K562 (cell line): ENCODE data around the gene MAPK8IP1. TPM values are rescaled to one million over a fixed set of nuclear protein-coding genes. Genes with fewer than 3 reads are reported as not detected.

Experiments
- GABPA ChIP-seq: fragments of 200-800 bp; sonication (Bioruptor generic); conservative IDR thresholded peaks from 2 replicates; pipeline ENCODE4 v1.6.1; 2016; ENCODE audit warnings: low read depth, missing genetic modification characterization, missing compliant biosample characterization
- HEY1 ChIP-seq: fragments of 250-450 bp; sonication (Bioruptor Pico); IDR thresholded peaks from 2 replicates; pipeline ENCODE4 v1.5.0; 2020; ENCODE audit warnings: mild to moderate bottlenecking, moderate library complexity, borderline replicate concordance
- SREBF2 ChIP-seq: sonication (generic); formaldehyde crosslinking; IDR thresholded peaks from 2 replicates; pipeline ENCODE4 v1.4.0; 2020; ENCODE audit warnings: mild to moderate bottlenecking, missing genetic modification reagents
- TARDBP ChIP-seq: fragments of 450-650 bp; IDR thresholded peaks from 2 replicates; pipeline ENCODE4 v1.6.1; 2016
- ZBTB7A ChIP-seq: IDR thresholded peaks from 2 replicates; pipeline ENCODE4 v1.6.1; 2011; ENCODE audit warnings: low read depth, mild to moderate bottlenecking, low read length, moderate library complexity, borderline replicate concordance; ENCODE audit not compliant: control insufficient read depth
- ZBTB8A ChIP-seq: fragments of 450-650 bp; IDR thresholded peaks from 2 replicates; pipeline ENCODE4 v1.6.1; 2018; ENCODE audit warnings: mild to moderate bottlenecking, moderate library complexity; ENCODE audit not compliant: partially characterized antibody
- polyA plus RNA-seq, 8 experiments: library from polyadenylated mRNA; depleted of rRNA in 4 of 8; stranded (reverse) in 5 of 8; unstranded in 3 of 8; fragments of >200 nt; fragmentation: Nextera tagmentation in 2 of 8; fragmentation: Illumina TruSeq in 1 of 8; extraction: Ambion mirVana in 2 of 8; extraction: Trizol in 1 of 8; gene quantifications; 2 replicates each; pipeline versions ENCODE4 v1.2.1 to v1.2.3, GENCODE V29; 2011 to 2014; ENCODE audit warnings: inconsistent platforms in 1 of 8, missing spikeins in 1 of 8
- total RNA-seq, 7 experiments: library from RNA; depleted of rRNA in 6 of 7; stranded (reverse); fragments of >200 nt in 6 of 7; fragmentation: Illumina TruSeq in 2 of 7; extraction: Trizol in 2 of 7; gene quantifications; 2 replicates each; pipeline versions ENCODE4 v1.2.1 to v1.2.3, GENCODE V29; 2011 to 2021; ENCODE audit warnings: low replicate concordance in 1 of 7
- TF ChIP-seq, protein P1 (sequence below), 3 experiments: fragments of 200-800 bp in 1 of 3; fragments of 250-450 bp in 1 of 3; fragments of 450-650 bp in 1 of 3; sonication (Bioruptor Pico) in 1 of 3; sonication (Bioruptor generic) in 1 of 3; formaldehyde crosslinking in 1 of 3; IDR thresholded peaks; 2 replicates each; pipeline versions ENCODE4 v1.6.1 to v1.8.0; 2016 to 2022; ENCODE audit warnings: mild to moderate bottlenecking in 2 of 3, missing genetic modification characterization in 2 of 3, missing compliant biosample characterization in 1 of 3, moderate library complexity in 1 of 3
- TF ChIP-seq, protein P2 (sequence below), 2 experiments: fragments of 450-650 bp; formaldehyde crosslinking in 1 of 2; IDR thresholded peaks; 2 replicates each; pipeline versions ENCODE4 v1.4.0 to v1.6.1; 2014 to 2020; ENCODE audit warnings: mild to moderate bottlenecking in 2 of 2, borderline replicate concordance in 1 of 2, low read depth in 1 of 2
- TF ChIP-seq, protein P3 (sequence below): sonication (generic); formaldehyde crosslinking; IDR thresholded peaks from 2 replicates; pipeline ENCODE4 v1.8.0; 2022; ENCODE audit warnings: mild to moderate bottlenecking, missing genetic modification reagents
- TF ChIP-seq, protein P4 (sequence below): fragments of 250-450 bp; sonication (Bioruptor Pico); IDR thresholded peaks from 2 replicates; pipeline ENCODE4 v1.9.0; 2021; ENCODE audit warnings: mild to moderate bottlenecking, inconsistent platforms

Gene MAPK8IP1
- total and polyA plus RNA-seq, 9 of the 15 experiments (the other 6 are each of a cell fraction or from before 2014, with no cell fraction given) = 0.13 to 6.9 (median 2.5) TPM

DNA sequence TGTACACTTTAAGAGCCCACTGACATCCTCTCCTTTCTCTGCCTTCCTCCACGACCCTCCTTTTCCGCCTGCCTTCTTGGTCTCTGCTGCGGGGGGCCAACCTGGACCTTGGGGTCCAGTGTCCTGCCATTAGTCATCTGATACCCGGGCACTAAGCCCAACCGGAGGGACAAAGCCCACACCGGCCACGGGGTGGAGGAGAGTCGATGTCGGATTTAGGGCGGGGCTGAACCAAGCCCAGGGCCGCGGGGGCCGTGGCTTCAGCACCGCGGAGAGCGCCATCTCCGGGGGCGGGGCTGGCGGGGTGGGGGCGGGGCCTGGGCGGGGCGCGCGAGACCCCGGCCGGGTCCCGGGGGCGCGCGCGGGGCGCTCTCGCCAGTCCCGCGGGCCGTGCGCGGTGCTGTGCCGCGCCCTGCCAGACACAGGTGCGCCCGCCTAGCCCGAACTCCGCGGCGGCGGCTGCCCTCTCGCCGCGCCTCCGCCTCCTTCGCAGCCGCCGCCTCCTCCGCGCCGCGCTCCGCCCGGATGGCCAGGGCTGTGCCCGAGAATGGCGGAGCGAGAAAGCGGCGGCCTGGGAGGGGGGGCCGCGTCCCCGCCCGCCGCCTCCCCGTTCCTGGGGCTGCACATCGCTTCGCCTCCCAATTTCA, at the start of gene MAPK8IP1 (continued):
- TF ChIP-seq, protein P1, sequence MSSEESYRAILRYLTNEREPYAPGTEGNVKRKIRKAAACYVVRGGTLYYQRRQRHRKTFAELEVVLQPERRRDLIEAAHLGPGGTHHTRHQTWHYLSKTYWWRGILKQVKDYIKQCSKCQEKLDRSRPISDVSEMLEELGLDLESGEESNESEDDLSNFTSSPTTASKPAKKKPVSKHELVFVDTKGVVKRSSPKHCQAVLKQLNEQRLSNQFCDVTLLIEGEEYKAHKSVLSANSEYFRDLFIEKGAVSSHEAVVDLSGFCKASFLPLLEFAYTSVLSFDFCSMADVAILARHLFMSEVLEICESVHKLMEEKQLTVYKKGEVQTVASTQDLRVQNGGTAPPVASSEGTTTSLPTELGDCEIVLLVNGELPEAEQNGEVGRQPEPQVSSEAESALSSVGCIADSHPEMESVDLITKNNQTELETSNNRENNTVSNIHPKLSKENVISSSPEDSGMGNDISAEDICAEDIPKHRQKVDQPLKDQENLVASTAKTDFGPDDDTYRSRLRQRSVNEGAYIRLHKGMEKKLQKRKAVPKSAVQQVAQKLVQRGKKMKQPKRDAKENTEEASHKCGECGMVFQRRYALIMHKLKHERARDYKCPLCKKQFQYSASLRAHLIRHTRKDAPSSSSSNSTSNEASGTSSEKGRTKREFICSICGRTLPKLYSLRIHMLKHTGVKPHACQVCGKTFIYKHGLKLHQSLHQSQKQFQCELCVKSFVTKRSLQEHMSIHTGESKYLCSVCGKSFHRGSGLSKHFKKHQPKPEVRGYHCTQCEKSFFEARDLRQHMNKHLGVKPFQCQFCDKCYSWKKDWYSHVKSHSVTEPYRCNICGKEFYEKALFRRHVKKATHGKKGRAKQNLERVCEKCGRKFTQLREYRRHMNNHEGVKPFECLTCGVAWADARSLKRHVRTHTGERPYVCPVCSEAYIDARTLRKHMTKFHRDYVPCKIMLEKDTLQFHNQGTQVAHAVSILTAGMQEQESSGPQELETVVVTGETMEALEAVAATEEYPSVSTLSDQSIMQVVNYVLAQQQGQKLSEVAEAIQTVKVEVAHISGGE (CRISPR knock-in tag; IDR thresholded peaks at IDR 0.05) = 0 out of 6 replicates have a peak, but pooled peaks of 1 of the 3 experiments have one; percentile 31
- TF ChIP-seq, protein P2, sequence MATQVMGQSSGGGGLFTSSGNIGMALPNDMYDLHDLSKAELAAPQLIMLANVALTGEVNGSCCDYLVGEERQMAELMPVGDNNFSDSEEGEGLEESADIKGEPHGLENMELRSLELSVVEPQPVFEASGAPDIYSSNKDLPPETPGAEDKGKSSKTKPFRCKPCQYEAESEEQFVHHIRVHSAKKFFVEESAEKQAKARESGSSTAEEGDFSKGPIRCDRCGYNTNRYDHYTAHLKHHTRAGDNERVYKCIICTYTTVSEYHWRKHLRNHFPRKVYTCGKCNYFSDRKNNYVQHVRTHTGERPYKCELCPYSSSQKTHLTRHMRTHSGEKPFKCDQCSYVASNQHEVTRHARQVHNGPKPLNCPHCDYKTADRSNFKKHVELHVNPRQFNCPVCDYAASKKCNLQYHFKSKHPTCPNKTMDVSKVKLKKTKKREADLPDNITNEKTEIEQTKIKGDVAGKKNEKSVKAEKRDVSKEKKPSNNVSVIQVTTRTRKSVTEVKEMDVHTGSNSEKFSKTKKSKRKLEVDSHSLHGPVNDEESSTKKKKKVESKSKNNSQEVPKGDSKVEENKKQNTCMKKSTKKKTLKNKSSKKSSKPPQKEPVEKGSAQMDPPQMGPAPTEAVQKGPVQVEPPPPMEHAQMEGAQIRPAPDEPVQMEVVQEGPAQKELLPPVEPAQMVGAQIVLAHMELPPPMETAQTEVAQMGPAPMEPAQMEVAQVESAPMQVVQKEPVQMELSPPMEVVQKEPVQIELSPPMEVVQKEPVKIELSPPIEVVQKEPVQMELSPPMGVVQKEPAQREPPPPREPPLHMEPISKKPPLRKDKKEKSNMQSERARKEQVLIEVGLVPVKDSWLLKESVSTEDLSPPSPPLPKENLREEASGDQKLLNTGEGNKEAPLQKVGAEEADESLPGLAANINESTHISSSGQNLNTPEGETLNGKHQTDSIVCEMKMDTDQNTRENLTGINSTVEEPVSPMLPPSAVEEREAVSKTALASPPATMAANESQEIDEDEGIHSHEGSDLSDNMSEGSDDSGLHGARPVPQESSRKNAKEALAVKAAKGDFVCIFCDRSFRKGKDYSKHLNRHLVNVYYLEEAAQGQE (IDR thresholded peaks at IDR 0.05; ENCODE audit: borderline replicate concordance) = peak; percentile 98
- TF ChIP-seq, protein P2 (CRISPR knock-in tag; IDR thresholded peaks at IDR 0.05; ENCODE audit: low read depth) = peak; percentile 95
- no peak for TF ChIP-seq TARDBP
- TF ChIP-seq ZBTB7A = peak; percentile 54; the same call in 1 of the 2 replicates
- TF ChIP-seq HEY1 (CRISPR knock-in tag) = no peak
- TF ChIP-seq, protein P3, sequence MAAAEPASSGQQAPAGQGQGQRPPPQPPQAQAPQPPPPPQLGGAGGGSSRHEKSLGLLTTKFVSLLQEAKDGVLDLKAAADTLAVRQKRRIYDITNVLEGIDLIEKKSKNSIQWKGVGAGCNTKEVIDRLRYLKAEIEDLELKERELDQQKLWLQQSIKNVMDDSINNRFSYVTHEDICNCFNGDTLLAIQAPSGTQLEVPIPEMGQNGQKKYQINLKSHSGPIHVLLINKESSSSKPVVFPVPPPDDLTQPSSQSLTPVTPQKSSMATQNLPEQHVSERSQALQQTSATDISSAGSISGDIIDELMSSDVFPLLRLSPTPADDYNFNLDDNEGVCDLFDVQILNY (CRISPR knock-in tag) = 0 out of 2 replicates have a peak, but pooled peaks have one; percentile 28
- TF ChIP-seq SREBF2 (CRISPR knock-in tag) = no peak
- TF ChIP-seq, protein P4, sequence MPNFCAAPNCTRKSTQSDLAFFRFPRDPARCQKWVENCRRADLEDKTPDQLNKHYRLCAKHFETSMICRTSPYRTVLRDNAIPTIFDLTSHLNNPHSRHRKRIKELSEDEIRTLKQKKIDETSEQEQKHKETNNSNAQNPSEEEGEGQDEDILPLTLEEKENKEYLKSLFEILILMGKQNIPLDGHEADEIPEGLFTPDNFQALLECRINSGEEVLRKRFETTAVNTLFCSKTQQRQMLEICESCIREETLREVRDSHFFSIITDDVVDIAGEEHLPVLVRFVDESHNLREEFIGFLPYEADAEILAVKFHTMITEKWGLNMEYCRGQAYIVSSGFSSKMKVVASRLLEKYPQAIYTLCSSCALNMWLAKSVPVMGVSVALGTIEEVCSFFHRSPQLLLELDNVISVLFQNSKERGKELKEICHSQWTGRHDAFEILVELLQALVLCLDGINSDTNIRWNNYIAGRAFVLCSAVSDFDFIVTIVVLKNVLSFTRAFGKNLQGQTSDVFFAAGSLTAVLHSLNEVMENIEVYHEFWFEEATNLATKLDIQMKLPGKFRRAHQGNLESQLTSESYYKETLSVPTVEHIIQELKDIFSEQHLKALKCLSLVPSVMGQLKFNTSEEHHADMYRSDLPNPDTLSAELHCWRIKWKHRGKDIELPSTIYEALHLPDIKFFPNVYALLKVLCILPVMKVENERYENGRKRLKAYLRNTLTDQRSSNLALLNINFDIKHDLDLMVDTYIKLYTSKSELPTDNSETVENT (CRISPR knock-in tag) = 0 out of 2 replicates have a peak, but pooled peaks have one; percentile 21
- no peak for TF ChIP-seq ZBTB8A
- 0 out of 2 replicates have a peak, but pooled peaks have one; percentile 21 for TF ChIP-seq GABPA (tag)
